Measurements from ENCODE around the gene AHSP. TPM values are rescaled to one million over a fixed set of nuclear protein-coding genes. Genes with fewer than 3 reads are reported as not detected.
"Not testable (repeated sequence)": the region's sequence is repeated elsewhere in the genome, so short reads cannot be mapped to it uniquely, and the experiment has no call there.

Gene AHSP
- total RNA-seq, 4 donors from 2014 or later = 1.2 TPM; not detected in 3

GRCh38 chr16:31568577-31569359, 41.1 kb downstream of the AHSP start:
- no peak overlapping the region for H3K27ac ChIP-seq (replicated peaks in 1 of 4)
- H3K4me3 ChIP-seq = peak overlapping the region; percentile 45 to 58 (median 46)
- H3K9me3 ChIP-seq = no peaks in the 10 kb centered on the region
- TF ChIP-seq POLR2AphosphoS5 (IDR thresholded peaks at IDR 0.05) (no peak), CTCF (IDR thresholded peaks at IDR 0.05) (no peak), EP300 (IDR thresholded peaks at IDR 0.05) (no peak), POLR2A (IDR thresholded peaks at IDR 0.05; ENCODE audit: low read depth) (no peak)
- H3K36me3 ChIP-seq = no peaks in the 10 kb centered on the region
- 10% methylated on average over 19 of the region's 49 CpGs for WGBS
- intact Hi-C loops (cut with DNase I) = no loop called here
- peak; percentile 66 for DNase-seq (ENCODE audit: extremely low spot score)
- H3K4me1 ChIP-seq = peaks cover 0 to 16% (median 14%) of the 10 kb centered on the region in 4 donors
- peaks cover 0 to 62% (median 17%) of the 10 kb centered on the region in 4 donors for H3K27me3 ChIP-seq

DNA sequence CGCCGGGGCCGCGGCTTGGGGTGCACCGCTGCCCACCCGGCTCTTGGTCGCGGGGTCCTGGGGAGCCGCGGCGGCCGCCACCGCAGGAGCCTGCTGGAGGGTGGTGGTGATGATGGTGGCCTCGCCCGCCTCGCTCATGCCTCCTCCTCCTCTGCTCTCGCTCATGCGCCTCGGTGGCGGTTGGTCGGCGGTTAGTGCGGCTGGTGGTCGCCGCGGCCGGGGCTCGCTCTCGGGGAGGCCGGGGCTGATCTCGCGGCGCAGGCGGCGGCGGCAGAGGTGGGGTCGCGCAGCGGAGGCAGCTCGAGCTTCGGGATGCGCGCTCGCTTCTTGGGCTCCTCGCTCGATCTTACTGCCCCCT, 41.6 kb downstream of the AHSP start:
- Histone ChIP-seq H3K9me3 (no peaks in the 10 kb centered on the region), H3K36me3 (no peaks in the 10 kb centered on the region), H3K4me1 (peaks cover 0 to 16% (median 14%) of the 10 kb centered on the region in 4 donors), H3K27me3 (peaks cover 0 to 61% (median 17%) of the 10 kb centered on the region in 4 donors), H3K4me3 (peak overlapping the region; percentile 45 to 58 (median 46)), H3K27ac (replicated peaks in 1 of 4) (no peak overlapping the region)
- intact Hi-C loops (cut with DNase I) = no loop called here
- WGBS = under 1% methylated on average over 17 of the region's 46 CpGs
- TF ChIP-seq POLR2A (IDR thresholded peaks at IDR 0.05; ENCODE audit: low read depth) (no peak), EP300 (IDR thresholded peaks at IDR 0.05) (no peak), POLR2AphosphoS5 (IDR thresholded peaks at IDR 0.05) (no peak), CTCF (IDR thresholded peaks at IDR 0.05) (no peak)
- no peak for DNase-seq (ENCODE audit: extremely low spot score)

DNA sequence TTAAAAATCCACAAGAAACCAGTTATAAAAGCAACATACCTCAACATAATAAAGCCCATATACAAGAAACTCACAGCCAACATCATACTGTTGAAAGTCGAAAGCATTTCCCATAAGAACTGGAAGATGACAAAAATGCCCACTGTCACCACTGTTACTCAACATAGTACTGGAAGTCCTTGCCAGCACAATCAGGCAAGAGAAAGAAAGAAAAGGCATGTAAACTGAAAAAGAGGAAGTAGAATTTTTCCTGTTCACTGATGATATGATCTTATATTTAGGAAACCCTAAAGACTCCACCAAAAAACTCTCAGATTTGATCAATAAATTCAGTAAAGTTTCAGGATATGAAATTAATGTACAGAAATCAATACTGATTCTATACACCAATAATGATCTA, 45.1 kb downstream of the AHSP start:
- intact Hi-C loops (cut with DNase I) = no loop called here
- Histone ChIP-seq H3K4me3 (no peak overlapping the region), H3K27ac (replicated peaks in 1 of 4) (no peak overlapping the region), H3K27me3 (peaks cover 0 to 36% (median 17%) of the 10 kb centered on the region in 4 donors), H3K4me1 (peaks cover 0 to 16% (median 14%) of the 10 kb centered on the region in 4 donors), H3K9me3 (peaks cover 0 to 3% (median 0%) of the 10 kb centered on the region in 4 donors), H3K36me3 (no peaks in the 10 kb centered on the region)
- DNase-seq (ENCODE audit: extremely low spot score) = no peak
- WGBS = 59% methylated on average over 1 of the region's 1 CpG
- TF ChIP-seq EP300 (IDR thresholded peaks at IDR 0.05) (no peak), POLR2AphosphoS5 (IDR thresholded peaks at IDR 0.05) (no peak), CTCF (IDR thresholded peaks at IDR 0.05) (no peak), POLR2A (IDR thresholded peaks at IDR 0.05; ENCODE audit: low read depth) (no peak)

GRCh38 chr16:31574159-31574558, 46.5 kb downstream of the AHSP start:
- H3K27ac ChIP-seq (replicated peaks in 1 of 4); H3K36me3 ChIP-seq; H3K4me1 ChIP-seq; intact Hi-C loops (cut with DNase I); DNase-seq (ENCODE audit: extremely low spot score); H3K9me3 ChIP-seq; H3K4me3 ChIP-seq: not testable (repeated sequence)
- peaks cover 0 to 23% (median 7%) of the 10 kb centered on the region in 4 donors for H3K27me3 ChIP-seq
- WGBS = 30% methylated on average over 1 of the region's 1 CpG

DNA sequence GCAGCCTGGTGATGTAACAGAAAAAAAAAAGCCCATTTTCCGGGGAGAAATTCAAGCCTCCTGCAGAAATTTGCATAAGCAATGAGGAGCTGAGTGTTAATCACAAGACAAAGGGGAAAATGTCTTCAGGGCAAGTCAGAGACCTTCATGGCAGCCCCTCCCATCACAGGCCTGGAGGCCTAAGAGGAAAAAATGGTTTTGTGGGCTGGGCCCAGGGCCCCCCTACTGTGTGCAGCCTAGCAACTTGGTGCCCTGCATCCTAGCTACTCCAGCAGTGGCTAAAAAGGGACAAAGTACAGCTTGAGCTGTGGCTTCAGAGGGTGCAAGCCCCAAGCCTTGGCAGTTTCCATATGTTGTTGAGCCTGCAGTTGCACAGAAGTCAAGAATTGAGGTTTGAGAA, 49.7 kb downstream of the AHSP start:
- Histone ChIP-seq H3K27me3 (peaks cover 0 to under 1% (median 0%) of the 10 kb centered on the region in 4 donors), H3K36me3 (no peaks in the 10 kb centered on the region), H3K9me3 (peaks cover 0 to 19% (median 14%) of the 10 kb centered on the region in 4 donors), H3K4me1 (no peaks in the 10 kb centered on the region), H3K27ac (replicated peaks in 1 of 4) (no peak overlapping the region), H3K4me3 (no peak overlapping the region)
- DNase-seq (ENCODE audit: extremely low spot score) = no peak
- TF ChIP-seq EP300 (IDR thresholded peaks at IDR 0.05) (no peak), POLR2AphosphoS5 (IDR thresholded peaks at IDR 0.05) (no peak), POLR2A (IDR thresholded peaks at IDR 0.05; ENCODE audit: low read depth) (no peak), CTCF (IDR thresholded peaks at IDR 0.05) (no peak)
- WGBS = 57% methylated on average over 1 of the region's 1 CpG
- intact Hi-C loops (cut with DNase I) = no loop called here

Other genes starting within 250 kb of the AHSP start
- gene ITGAX, start 172.7 kb upstream of the AHSP start, total RNA-seq = 10 to 100 TPM in 1 of 4 donors, 1 to 10 TPM in 2, under 1 TPM in 1; 0.71 to 11.3 (median 3.4) TPM
- gene ITGAD, start 134.6 kb upstream of the AHSP start, total RNA-seq = under 1 TPM in 1 of 4 donors, not detected in 3; 0.50 TPM
- 1 to 10 TPM in 1 of 4 donors, not detected in 3; 1.3 TPM for gene COX6A2, start 99.5 kb upstream of the AHSP start, total RNA-seq
- 1 to 10 TPM in 2 of 4 donors, under 1 TPM in 2; 0.50 to 1.9 (median 1.3) TPM for gene ZNF843, start 85.1 kb upstream of the AHSP start, total RNA-seq
- gene ARMC5, start 68.4 kb upstream of the AHSP start, total RNA-seq = 10 to 100 TPM in 2 of 4 donors, 1 to 10 TPM in 2; 5.4 to 13.4 (median 9.9) TPM
- 100 to 1,000 TPM; 255 to 471 (median 274) TPM for gene TGFB1I1, start 55.7 kb upstream of the AHSP start, total RNA-seq
- under 1 TPM in 3 of 4 donors, not detected in 1; 0.13 to 0.66 (median 0.34) TPM for gene SLC5A2, start 44.8 kb upstream of the AHSP start, total RNA-seq
- 10 to 100 TPM; 32.4 to 51.3 (median 43.6) TPM for gene RUSF1, start 19.5 kb upstream of the AHSP start, total RNA-seq

All from esophagus muscularis mucosa (tissue), 4 donors.